OCI-LY1 (cell line): ENCODE results near the gene BZW1.

Experiments used
- EZH2 ChIP-seq: fragments of 200-600 bp; sonication (generic), shearing (Covaris generic); IDR thresholded peaks from 2 replicates; pipeline ENCODE4 v1.8.0; 2017; ENCODE audit warnings: borderline replicate concordance, mixed run types, mild to moderate bottlenecking, antibody characterized with exemption, low read length, moderate library complexity, mixed read lengths
- TF ChIP-seq, protein P1 (sequence below): fragments of 200-600 bp; sonication (generic), shearing (Covaris generic); IDR thresholded peaks from 2 replicates; pipeline ENCODE4 v1.5.1; 2017; ENCODE audit warnings: mild to moderate bottlenecking, antibody characterized with exemption, low read length, moderate library complexity, mixed read lengths

DNA sequence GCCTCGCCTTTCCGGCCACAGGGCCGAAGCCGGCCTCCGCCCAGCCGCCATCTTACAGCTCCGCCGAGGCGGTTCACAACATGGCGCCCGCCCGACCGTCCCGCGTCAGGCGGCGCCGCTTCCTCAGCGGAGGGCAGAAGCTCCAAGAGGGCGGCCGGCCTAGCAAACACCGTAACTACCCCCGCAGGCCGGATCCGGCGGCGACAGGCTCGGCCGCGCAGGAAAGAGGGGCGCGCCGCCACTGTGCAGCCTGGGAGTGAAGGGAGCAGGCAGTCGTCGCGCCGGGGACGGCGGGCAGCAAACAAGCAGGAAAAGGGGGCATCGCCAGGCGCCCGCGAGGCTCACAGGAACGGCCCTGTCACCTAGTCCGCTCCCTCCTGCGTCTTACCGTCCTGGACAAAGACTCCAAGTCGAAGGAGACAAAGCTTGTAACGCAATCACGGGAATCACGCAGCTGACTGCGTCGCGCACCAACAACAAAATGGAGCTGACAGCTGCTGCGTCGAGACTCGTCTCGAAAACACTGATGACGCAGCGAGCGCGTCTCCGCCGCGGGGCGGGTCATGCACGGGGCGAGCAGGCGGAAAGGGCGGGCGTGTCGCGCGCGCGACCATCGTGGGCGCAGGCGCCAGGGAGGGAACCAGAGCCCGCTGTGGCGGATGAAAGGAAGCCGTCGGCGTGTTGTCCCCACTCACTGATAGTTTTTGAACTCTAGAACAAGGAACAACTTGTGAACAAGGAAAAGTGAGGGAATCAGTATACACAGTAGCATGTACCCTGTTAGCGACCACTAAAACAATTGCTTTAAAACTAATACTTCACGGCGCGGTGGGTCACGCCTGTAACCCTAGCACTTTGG lies 52.7 kb downstream of the BZW1 start, which contains the start of gene CLK1:
- TF ChIP-seq, protein P1, sequence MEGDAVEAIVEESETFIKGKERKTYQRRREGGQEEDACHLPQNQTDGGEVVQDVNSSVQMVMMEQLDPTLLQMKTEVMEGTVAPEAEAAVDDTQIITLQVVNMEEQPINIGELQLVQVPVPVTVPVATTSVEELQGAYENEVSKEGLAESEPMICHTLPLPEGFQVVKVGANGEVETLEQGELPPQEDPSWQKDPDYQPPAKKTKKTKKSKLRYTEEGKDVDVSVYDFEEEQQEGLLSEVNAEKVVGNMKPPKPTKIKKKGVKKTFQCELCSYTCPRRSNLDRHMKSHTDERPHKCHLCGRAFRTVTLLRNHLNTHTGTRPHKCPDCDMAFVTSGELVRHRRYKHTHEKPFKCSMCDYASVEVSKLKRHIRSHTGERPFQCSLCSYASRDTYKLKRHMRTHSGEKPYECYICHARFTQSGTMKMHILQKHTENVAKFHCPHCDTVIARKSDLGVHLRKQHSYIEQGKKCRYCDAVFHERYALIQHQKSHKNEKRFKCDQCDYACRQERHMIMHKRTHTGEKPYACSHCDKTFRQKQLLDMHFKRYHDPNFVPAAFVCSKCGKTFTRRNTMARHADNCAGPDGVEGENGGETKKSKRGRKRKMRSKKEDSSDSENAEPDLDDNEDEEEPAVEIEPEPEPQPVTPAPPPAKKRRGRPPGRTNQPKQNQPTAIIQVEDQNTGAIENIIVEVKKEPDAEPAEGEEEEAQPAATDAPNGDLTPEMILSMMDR: no peak
- no peak for TF ChIP-seq EZH2
